ENCODE results near the gene FGF8.
"Not testable (repeated sequence)": the region's sequence is repeated elsewhere in the genome, so short reads cannot be mapped to it uniquely, and the experiment has no call there.

The FGF8 gene

DNA sequence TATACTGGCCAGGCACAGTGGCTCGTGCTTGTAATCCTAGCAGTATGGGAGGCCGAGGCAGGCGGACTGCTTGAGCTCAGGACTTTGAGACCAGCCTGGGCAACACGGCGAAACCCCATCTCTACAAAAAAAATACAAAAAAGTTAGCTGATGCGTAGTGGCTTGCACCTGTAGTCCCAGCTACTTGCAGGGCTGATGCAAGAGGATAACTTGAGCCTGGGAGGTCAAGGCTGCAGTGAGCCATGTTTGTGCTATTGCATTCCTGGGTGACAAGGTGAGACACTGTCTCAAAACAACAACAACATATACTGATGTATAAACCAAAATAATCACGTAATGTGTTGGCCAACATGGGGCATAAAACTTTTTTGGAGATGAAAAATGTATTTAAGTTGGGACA lies 13.8 kb upstream of the FGF8 start:
- no peak for DNase-seq (ENCODE audit: low read depth)
- TF ChIP-seq, protein P1, sequence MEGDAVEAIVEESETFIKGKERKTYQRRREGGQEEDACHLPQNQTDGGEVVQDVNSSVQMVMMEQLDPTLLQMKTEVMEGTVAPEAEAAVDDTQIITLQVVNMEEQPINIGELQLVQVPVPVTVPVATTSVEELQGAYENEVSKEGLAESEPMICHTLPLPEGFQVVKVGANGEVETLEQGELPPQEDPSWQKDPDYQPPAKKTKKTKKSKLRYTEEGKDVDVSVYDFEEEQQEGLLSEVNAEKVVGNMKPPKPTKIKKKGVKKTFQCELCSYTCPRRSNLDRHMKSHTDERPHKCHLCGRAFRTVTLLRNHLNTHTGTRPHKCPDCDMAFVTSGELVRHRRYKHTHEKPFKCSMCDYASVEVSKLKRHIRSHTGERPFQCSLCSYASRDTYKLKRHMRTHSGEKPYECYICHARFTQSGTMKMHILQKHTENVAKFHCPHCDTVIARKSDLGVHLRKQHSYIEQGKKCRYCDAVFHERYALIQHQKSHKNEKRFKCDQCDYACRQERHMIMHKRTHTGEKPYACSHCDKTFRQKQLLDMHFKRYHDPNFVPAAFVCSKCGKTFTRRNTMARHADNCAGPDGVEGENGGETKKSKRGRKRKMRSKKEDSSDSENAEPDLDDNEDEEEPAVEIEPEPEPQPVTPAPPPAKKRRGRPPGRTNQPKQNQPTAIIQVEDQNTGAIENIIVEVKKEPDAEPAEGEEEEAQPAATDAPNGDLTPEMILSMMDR (IDR thresholded peaks at IDR 0.05; ENCODE audit: low read depth, low read length, missing control alignments), result no peak
- H3K4me3 ChIP-seq (ENCODE audit: low read depth, low read length), result no peak overlapping the region

DNA sequence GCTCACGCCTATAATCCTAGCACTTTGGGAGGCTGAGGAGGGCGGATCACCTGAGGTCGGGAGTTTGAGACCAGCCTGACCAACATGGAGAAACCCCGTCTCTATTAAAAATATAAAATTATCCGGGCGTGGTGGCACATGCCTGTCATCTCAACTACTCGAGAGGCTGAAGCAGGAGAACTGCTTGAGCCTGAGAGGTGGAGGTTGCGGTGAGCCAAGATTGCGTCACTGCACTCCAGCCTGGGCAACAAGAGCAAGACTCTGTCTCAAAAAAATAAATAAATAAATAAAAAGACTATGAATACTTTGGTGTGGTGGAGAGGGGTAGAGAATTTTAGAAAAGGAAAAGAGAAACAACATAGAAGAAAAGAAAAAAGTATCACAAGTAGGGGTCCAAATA lies 13.3 kb upstream of the FGF8 start:
- not testable (repeated sequence) for DNase-seq (ENCODE audit: low read depth); H3K4me3 ChIP-seq (ENCODE audit: low read depth, low read length)

DNA sequence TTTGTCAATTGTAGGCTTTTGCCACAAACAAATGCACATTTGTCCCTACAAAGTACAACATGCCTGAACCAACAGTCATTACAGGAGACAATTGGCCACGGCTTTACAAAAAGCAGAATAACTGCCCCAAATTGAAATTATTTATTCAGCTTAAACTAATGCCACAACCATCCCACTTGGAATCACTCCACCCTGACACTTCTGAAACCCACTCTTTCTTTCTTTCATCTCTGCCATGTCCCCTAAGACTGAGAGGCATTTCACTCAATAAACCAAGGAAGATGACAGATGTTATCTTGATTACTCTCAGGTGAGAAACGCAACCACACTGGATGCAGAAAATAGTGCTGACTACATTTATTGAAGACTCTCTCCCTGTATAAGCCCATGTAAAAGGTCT lies 9.9 kb upstream of the FGF8 start:
- no peak overlapping the region for H3K4me3 ChIP-seq (ENCODE audit: low read depth, low read length)
- TF ChIP-seq, protein P1 (IDR thresholded peaks at IDR 0.05; ENCODE audit: low read depth, low read length, missing control alignments), result no peak
- DNase-seq (ENCODE audit: low read depth), result no peak

DNA sequence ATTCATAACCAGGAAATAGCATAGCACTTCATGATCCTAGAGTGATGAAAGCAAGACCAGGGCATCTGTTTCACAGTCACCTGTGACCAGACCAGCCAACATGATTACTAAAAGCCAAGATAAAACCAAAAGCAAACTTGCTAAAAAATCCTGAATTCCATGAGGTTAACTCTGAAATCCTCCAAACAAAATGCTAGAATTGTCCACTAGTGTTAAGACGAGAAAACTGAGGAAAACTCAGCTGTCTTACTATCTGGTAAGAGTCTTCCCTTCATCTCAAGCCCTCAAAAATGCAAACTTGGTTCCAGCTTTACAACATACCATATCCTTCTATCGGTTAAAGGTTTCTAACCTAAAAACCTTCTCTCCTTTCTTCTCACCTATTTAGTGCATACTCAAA lies 8.6 kb upstream of the FGF8 start:
- no peak for DNase-seq (ENCODE audit: low read depth)

DNA sequence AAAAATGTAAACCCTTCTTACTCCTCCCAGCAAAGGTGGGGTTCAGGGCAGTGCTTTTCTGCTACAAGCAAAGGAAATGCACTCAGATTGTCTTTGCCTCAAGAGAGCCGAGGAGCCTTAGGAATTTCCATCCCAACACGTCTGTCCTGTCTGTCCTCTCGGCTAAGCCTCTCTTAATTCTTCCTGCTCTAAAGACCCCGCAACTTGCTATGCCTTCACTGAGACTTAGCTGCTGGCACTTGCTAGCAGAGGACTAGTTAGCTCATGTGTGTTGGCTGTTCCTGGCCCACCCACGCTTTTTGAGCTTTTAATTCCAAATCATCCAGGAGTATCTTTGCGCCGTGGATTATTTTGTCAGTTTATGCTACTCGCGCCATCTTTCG lies 7.8 kb upstream of the FGF8 start:
- DNase-seq (ENCODE audit: low read depth), result no peak
- H3K4me3 ChIP-seq (ENCODE audit: low read depth, low read length), result peak overlapping the region; percentile 97
- TF ChIP-seq, protein P1 (IDR thresholded peaks at IDR 0.05; ENCODE audit: low read depth, low read length, missing control alignments), result no peak

More for the DNA sequence above, 8.6 kb upstream of the FGF8 start:
- TF ChIP-seq, protein P1 (IDR thresholded peaks at IDR 0.05; ENCODE audit: low read depth, low read length, missing control alignments), result no peak
- no peak overlapping the region for H3K4me3 ChIP-seq (ENCODE audit: low read depth, low read length)

DNA sequence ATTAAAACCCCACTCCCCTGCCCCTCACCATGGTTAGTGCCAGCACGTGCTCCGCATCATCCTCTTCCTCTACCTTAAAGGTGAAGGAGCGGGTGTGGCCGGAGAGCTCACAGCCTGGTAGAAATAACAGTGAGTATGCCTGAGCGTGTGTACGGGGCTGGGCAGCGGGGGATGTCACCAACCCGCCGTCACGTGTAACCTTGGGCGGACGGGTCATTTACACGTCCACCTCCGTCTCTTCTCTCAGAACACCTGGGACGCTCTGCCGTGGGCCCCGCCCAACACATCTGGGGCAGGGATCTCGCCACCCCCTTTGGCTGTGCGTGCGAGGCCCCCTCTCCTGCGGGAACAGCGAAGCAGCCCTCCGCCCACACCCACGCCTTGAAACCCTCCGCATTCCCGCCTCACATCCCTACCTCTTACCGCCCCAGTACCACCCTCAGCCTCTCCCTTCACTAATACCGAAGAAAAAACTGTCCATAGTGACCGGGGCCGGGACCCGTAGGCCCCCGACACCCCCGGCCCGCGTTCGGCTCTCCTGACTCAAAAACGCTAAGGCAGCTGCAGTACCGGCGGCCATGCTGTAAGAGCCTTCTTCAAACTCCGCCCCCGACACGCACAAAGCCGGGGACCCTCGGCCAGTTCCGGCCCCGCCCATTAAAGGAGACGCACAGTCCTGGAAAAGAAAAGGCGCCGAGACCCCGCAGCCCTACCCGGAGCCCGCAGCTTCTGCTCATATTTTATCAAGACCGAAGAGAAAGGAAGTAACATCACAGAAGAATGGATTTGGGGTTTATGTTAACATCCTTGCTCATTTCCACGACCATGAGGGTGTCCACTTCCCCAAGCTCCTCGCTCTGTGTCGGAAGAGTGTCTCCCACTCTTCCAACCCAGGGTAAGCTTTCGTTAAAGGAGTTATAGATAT lies 7.2 kb upstream of the FGF8 start, which contains the start of gene NPM3:
Gene NPM3 (minus strand): TSS at position 636 of the 925 bp plus-strand sequence. CDS start 56 bp downstream, at position 580.
- H3K4me3 ChIP-seq (ENCODE audit: low read depth, low read length), result peak within 1 kb of the TSS; percentile 97
- TF ChIP-seq, protein P1 (IDR thresholded peaks at IDR 0.05; ENCODE audit: low read depth, low read length, missing control alignments), result no peak
- peak; percentile 39 for DNase-seq (ENCODE audit: low read depth)

DNA sequence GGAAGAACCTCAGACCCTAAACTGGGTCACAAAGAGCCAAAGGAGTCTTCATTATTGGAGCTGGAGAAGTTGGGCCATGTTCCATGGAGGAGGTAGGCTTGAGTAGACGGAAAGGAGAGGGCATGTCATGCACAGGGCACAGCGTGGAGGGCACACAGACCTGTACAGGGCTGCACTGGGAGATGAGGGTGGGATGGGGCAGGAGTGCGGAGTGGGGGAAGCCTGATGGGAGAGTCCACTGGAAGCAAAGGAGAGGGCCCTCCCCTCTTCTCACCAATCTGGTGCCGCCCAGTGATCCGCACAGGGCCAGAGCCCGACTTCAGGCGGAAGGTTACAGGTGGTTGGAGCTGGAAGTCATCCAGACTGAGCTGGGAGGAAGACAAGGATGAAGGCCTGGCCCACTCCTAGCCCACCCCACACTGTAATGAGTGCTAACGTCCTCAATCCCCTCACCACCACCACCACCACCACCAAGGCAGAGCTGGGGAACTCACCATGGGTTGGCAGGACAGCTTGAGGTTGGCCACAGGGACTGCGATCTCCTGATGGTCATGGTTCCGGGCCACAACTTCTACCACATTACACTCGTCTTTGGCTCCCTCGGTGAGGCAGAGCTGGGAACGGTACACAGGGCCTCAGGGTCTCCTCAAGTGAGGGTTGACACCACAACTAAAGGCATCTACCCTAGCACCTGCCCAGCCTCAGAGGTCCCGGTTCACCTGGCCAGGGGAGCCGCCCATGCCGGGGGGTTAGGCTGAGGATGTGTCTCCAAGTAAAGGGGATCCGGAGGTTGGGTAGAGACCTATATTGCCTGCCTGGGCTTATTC lies 6.3 kb upstream of the FGF8 start:
- DNase-seq (ENCODE audit: low read depth), result no peak
- TF ChIP-seq, protein P1 (IDR thresholded peaks at IDR 0.05; ENCODE audit: low read depth, low read length, missing control alignments), result no peak
- H3K4me3 ChIP-seq (ENCODE audit: low read depth, low read length), result peak overlapping the region; percentile 97
